Thoracic aorta (tissue), 2 donors: ENCODE measurements around the gene ZMIZ1. TPM values are rescaled to one million over a fixed set of nuclear protein-coding genes. Genes with fewer than 3 reads are reported as not detected.
A peak's percentile ranks its signal among the peaks of the same experiment; 100 is the strongest.

ENCODE experiments used
- ATAC-seq: fragments of 150-250 bp; one replicate; pipeline ENCODE4 v1.8.0; 2017; ENCODE audit warnings: low read depth; ENCODE audit not compliant: insufficient number of reproducible peaks, low FRiP score
- DNase-seq: peaks from one replicate; pipeline ENCODE4 v3.0.0-alpha.2; 2020; ENCODE audit warnings: low spot score
- H3K27ac ChIP-seq, 2 donors: fragments of 200-600 bp; sonication (generic); 1 replicate in 1 of 2; 2 replicates in 1 of 2; pipeline ENCODE4 v1.5.1; 2016; ENCODE audit warnings: mild to moderate bottlenecking in 2 of 2, moderate library complexity in 2 of 2
- H3K27me3 ChIP-seq: fragments of 200-600 bp; sonication (generic); replicated peaks from 2 replicates; pipeline ENCODE4 v1.6.0; 2016; ENCODE audit warnings: mild to moderate bottlenecking; ENCODE audit not compliant: insufficient read depth
- H3K36me3 ChIP-seq: fragments of 200-600 bp; sonication (generic); one replicate; pipeline ENCODE4 v1.5.1; 2016
- H3K4me1 ChIP-seq, 2 donors: fragments of 200-600 bp; sonication (generic); 1 replicate in 1 of 2; 2 replicates in 1 of 2; pipeline versions ENCODE4 v1.5.1 to v1.6.0; 2016; ENCODE audit warnings: low read depth in 2 of 2, mild to moderate bottlenecking in 1 of 2; ENCODE audit not compliant: control insufficient read depth in 1 of 2
- H3K4me3 ChIP-seq: fragments of 200-600 bp; sonication (generic); 2 replicates; pipeline ENCODE4 v1.5.1; 2016; ENCODE audit warnings: mild to moderate bottlenecking
- H3K9me3 ChIP-seq: fragments of 200-600 bp; sonication (generic); 2 replicates; pipeline ENCODE4 v1.5.1; 2016
- total RNA-seq, 2 donors: library from RNA; depleted of rRNA; stranded (reverse); fragments of >200 nt; gene quantifications; one replicate each; pipeline versions ENCODE4 v1.1.0 to v1.2.3, GENCODE V29; 2016
- TF ChIP-seq, protein P1 (sequence below): fragments of 200-600 bp; sonication (generic); IDR thresholded peaks from one replicate; pipeline ENCODE4 v1.5.1; 2019; ENCODE audit warnings: antibody characterized with exemption

ZMIZ1 gene
- total RNA-seq, 2 donors from 2014 or later = 57.8 to 81.6 TPM

- peaks cover 11% of the 10 kb centered on the region for H3K36me3 ChIP-seq
- no peaks in the 10 kb centered on the region for H3K27me3 ChIP-seq
- no peak for ATAC-seq
- TF ChIP-seq, protein P1, sequence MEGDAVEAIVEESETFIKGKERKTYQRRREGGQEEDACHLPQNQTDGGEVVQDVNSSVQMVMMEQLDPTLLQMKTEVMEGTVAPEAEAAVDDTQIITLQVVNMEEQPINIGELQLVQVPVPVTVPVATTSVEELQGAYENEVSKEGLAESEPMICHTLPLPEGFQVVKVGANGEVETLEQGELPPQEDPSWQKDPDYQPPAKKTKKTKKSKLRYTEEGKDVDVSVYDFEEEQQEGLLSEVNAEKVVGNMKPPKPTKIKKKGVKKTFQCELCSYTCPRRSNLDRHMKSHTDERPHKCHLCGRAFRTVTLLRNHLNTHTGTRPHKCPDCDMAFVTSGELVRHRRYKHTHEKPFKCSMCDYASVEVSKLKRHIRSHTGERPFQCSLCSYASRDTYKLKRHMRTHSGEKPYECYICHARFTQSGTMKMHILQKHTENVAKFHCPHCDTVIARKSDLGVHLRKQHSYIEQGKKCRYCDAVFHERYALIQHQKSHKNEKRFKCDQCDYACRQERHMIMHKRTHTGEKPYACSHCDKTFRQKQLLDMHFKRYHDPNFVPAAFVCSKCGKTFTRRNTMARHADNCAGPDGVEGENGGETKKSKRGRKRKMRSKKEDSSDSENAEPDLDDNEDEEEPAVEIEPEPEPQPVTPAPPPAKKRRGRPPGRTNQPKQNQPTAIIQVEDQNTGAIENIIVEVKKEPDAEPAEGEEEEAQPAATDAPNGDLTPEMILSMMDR = no peak
- H3K27ac ChIP-seq = no peak overlapping the region
- DNase-seq = no peak
- peaks cover 10 to 20% of the 10 kb centered on the region in 2 donors for H3K4me1 ChIP-seq
- no peak overlapping the region for H3K4me3 ChIP-seq
- no peaks in the 10 kb centered on the region for H3K9me3 ChIP-seq
Measured at GRCh38 chr10:79171504-79171903, 102.7 kb downstream of the ZMIZ1 start.

- H3K36me3 ChIP-seq = peaks cover 6% of the 10 kb centered on the region
- no peak overlapping the region for H3K27ac ChIP-seq
- ATAC-seq = no peak
- TF ChIP-seq, protein P1 = no peak
- DNase-seq = no peak
- no peaks in the 10 kb centered on the region for H3K9me3 ChIP-seq
- H3K4me1 ChIP-seq = peaks cover 15 to 32% of the 10 kb centered on the region in 2 donors
- no peaks in the 10 kb centered on the region for H3K27me3 ChIP-seq
- no peak overlapping the region for H3K4me3 ChIP-seq
Measured at GRCh38 chr10:79172881-79173280, 104.1 kb downstream of the ZMIZ1 start.

- Histone ChIP-seq H3K27ac (no peak overlapping the region), H3K4me1 (peaks cover 19 to 40% of the 10 kb centered on the region in 2 donors), H3K4me3 (no peak overlapping the region), H3K36me3 (peaks cover 6% of the 10 kb centered on the region), H3K27me3 (no peaks in the 10 kb centered on the region), H3K9me3 (no peaks in the 10 kb centered on the region)
- DNase-seq (no peak), ATAC-seq (no peak)
- TF ChIP-seq, protein P1 = no peak
Measured at GRCh38 chr10:79173582-79174262, 105.0 kb downstream of the ZMIZ1 start.

GRCh38 chr10:79176052-79176501 is 107.3 kb downstream of the ZMIZ1 start:
- H3K4me1 ChIP-seq = peaks cover 22 to 62% of the 10 kb centered on the region in 2 donors

DNA sequence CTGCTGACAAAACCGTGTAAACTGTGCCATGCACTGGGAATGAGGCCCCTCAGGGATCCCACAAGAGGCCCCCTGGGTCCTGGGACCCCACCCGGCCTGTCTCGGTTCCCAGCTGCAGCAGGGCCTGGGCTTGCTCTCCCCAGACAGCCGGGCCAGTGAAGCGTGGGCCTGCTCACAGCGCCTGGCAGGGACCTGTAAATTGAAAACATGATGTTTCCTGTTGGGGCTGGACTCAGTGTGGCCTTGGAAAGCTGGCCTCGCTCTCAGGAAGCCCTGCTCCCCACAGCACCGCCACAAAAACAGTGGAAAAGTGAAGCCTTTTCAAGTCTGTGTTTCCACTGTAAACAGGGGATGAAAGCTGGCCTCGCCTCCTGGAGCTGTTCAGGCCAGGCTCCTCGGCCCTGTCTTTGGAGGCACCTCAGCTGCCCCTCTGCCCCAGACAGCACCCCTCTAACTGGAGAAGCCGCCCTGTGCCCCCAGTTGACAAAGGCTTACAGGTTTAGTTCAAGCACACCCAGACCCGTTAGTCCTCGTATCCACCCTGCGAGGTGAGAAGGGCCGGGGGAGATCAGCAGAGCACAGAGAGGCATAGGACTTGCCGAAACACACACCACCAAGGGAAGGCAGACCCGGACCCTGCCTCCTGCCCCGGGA is 108.3 kb downstream of the ZMIZ1 start:
- no peaks in the 10 kb centered on the region for H3K27me3 ChIP-seq
- peak overlapping the region; percentile 44 to 55 for H3K27ac ChIP-seq
- H3K4me1 ChIP-seq = peaks cover 22 to 69% of the 10 kb centered on the region in 2 donors
- no peak for ATAC-seq
- no peak for DNase-seq
- no peaks in the 10 kb centered on the region for H3K9me3 ChIP-seq
- H3K36me3 ChIP-seq = no peaks in the 10 kb centered on the region
- no peak overlapping the region for H3K4me3 ChIP-seq
- TF ChIP-seq, protein P1 = no peak

More at GRCh38 chr10:79176052-79176501, 107.3 kb downstream of the ZMIZ1 start:
- Histone ChIP-seq H3K27ac (peak overlapping the region; percentile 44 to 55), H3K27me3 (no peaks in the 10 kb centered on the region), H3K36me3 (no peaks in the 10 kb centered on the region), H3K9me3 (no peaks in the 10 kb centered on the region), H3K4me3 (no peak overlapping the region)
- DNase-seq (no peak), ATAC-seq (no peak)
- TF ChIP-seq, protein P1 = no peak
